Measurements from ENCODE around the gene AKAP9.

- TF ChIP-seq CTCF (conservative IDR thresholded peaks at IDR 0.05; ENCODE audit: low read depth, low read length) (no peak), EZH2 (IDR thresholded peaks at IDR 0.05; ENCODE audit: borderline replicate concordance, low read depth, low read length, poor library complexity, severe bottlenecking) (no peak)
Measured at GRCh38 chr7:92110857-92111256, 170.2 kb downstream of the AKAP9 start.

All from A673 (cell line).